ENCODE results near the gene ITPRIPL2. TPM values are rescaled to one million over a fixed set of nuclear protein-coding genes. Genes with fewer than 3 reads are reported as not detected.

Gene ITPRIPL2
- polyA plus RNA-seq, 1 donor (not counting 4 experiments of a cell fraction or from before 2014, with no cell fraction given), result 5.9 TPM

DNA sequence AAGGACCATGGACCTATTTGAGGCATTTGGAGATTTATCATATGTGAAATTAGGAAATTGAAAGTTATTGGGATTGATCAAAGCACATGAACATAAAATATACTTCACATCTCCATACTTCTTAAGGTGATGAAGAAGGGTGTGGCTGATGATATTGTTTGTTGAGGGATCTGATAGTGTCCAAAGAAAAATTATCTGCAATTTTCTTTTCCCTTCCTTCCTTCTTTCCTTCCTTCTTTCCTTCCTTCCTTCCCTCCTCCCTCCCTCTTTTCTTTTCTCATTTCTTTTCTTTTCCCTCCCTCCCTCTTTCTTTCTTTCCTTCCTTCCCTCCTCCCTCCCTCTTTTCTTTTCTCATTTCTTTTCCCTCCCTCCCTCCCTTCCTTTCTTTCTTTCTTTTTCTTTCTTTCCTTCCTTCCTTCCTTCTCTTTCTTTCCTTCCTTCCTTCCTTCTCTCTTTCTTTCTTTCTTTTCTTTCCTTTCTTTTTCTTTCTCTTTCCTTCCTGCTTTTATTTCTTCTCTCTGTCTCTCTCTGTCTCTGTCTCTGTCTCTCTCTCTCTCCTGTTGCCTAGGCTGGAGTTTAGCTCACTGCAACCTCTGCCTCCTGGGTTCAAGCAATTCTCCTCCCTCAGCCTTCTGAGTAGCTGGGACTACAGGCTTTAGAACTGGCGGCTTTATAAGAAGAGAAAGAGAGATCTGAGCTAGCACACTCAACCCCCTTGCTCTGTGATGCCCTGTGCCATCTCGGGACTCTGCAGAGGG lies 20.9 kb upstream of the ITPRIPL2 start:
- Histone ChIP-seq H3K9me1 (ENCODE audit: control insufficient read depth, extremely low read depth, insufficient read depth, low read length) (no peaks in the 10 kb centered on the region), H3K36me3 (ENCODE audit: control insufficient read depth in 2 of 2, extremely low read depth in 1 of 2, insufficient read depth in 2 of 2, low read length in 2 of 2) (no peaks in the 10 kb centered on the region), H2AFZ (ENCODE audit: control insufficient read depth, low read length) (no peak overlapping the region), H4K20me1 (ENCODE audit: control insufficient read depth, extremely low read depth, insufficient read depth, low read length) (no peaks in the 10 kb centered on the region), H3K9ac (ENCODE audit: control insufficient read depth, extremely low read depth, insufficient read depth, low read length) (no peak overlapping the region), H3K9me3 (ENCODE audit: control insufficient read depth, low read depth, low read length) (no peaks in the 10 kb centered on the region), H3K4me2 (ENCODE audit: control insufficient read depth, extremely low read depth, insufficient read depth, low read depth, low read length) (no peak overlapping the region), H3K27ac (ENCODE audit: control insufficient read depth, insufficient read depth, low read length) (no peak overlapping the region), H3K79me2 (ENCODE audit: control insufficient read depth, insufficient read depth, low read length) (no peaks in the 10 kb centered on the region), H3K27me3 (ENCODE audit: control insufficient read depth, extremely low read depth, insufficient read depth, low read length) (no peaks in the 10 kb centered on the region), H3K4me3 (ENCODE audit: control insufficient read depth in 2 of 3, extremely low read depth in 1 of 3, insufficient read depth in 2 of 3, low read depth in 1 of 3, low read length in 3 of 3) (no peak overlapping the region), H3K4me1 (ENCODE audit: control insufficient read depth, extremely low read depth, insufficient read depth, low read length) (peaks cover 10% of the 10 kb centered on the region)
- no peak for DNase-seq (ENCODE audit: low read depth, low spot score)
- dilution Hi-C loops (cut with MboI; ENCODE audit: extremely low pct_ligation_motif_present, low sequenced_read_pairs), result no loop called here
- no peak for FAIRE-seq
- no peak for TF ChIP-seq EZH2 (IDR thresholded peaks at IDR 0.05; ENCODE audit: low read length)

DNA sequence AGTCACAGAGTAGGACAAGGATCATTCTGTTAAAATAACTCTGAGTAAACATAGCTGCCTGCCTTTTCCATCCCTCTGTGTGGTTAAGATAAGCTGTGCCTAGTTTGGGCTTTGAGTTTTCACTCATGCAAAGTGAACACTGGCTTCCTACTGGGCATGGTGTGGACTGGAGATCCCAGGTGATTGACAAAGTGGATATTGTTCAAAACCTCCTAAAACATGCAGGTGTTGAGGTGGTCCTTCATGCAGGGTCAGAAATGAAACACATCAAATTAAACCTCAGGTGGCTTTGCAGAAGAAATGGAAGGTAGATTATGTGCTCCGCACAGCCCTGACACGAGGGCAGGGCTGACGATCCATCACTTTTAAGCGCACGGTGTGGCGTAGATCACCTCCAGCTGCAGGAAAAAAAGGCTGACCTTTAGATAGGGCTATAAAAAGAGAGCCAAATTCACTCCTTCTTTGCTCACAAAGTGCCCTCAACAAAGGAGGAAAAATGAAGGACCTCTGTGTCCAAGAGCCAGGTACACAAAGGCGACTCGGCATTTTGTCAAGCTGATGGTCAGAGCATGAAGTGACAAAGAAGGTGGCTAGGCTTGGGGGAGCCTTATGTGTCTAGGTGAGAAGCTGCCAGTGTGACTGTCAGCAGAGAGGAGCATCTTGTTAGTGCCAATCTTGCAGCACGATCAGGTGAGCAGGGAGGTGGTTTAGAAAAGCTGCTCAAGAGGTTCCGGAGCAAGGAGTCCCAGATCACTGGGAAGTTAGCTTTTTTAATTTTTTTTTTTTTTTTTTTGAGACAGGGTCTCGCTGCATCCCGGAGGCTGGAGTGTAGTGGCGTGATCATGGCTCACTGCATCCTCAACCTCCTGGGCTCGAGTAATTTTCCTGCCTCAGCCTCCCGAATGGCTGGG lies 19.9 kb upstream of the ITPRIPL2 start:
- no peak for FAIRE-seq
- TF ChIP-seq, protein P1, sequence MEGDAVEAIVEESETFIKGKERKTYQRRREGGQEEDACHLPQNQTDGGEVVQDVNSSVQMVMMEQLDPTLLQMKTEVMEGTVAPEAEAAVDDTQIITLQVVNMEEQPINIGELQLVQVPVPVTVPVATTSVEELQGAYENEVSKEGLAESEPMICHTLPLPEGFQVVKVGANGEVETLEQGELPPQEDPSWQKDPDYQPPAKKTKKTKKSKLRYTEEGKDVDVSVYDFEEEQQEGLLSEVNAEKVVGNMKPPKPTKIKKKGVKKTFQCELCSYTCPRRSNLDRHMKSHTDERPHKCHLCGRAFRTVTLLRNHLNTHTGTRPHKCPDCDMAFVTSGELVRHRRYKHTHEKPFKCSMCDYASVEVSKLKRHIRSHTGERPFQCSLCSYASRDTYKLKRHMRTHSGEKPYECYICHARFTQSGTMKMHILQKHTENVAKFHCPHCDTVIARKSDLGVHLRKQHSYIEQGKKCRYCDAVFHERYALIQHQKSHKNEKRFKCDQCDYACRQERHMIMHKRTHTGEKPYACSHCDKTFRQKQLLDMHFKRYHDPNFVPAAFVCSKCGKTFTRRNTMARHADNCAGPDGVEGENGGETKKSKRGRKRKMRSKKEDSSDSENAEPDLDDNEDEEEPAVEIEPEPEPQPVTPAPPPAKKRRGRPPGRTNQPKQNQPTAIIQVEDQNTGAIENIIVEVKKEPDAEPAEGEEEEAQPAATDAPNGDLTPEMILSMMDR (optimal IDR thresholded peaks at IDR 0.05 in 1 of 3, IDR thresholded peaks at IDR 0.05 in 1 of 3, conservative IDR thresholded peaks at IDR 0.05 in 1 of 3; ENCODE audit: extremely low read depth in 1 of 3, insufficient read depth in 2 of 3, low read length in 3 of 3), result no peak
- TF ChIP-seq EZH2 (IDR thresholded peaks at IDR 0.05; ENCODE audit: low read length), result no peak
- Histone ChIP-seq H3K36me3 (ENCODE audit: control insufficient read depth in 2 of 2, extremely low read depth in 1 of 2, insufficient read depth in 2 of 2, low read length in 2 of 2) (no peaks in the 10 kb centered on the region), H3K9me1 (ENCODE audit: control insufficient read depth, extremely low read depth, insufficient read depth, low read length) (no peaks in the 10 kb centered on the region), H3K4me2 (ENCODE audit: control insufficient read depth, extremely low read depth, insufficient read depth, low read depth, low read length) (no peak overlapping the region), H3K4me1 (ENCODE audit: control insufficient read depth, extremely low read depth, insufficient read depth, low read length) (peaks cover 10% of the 10 kb centered on the region), H3K9ac (ENCODE audit: control insufficient read depth, extremely low read depth, insufficient read depth, low read length) (no peak overlapping the region), H2AFZ (ENCODE audit: control insufficient read depth, low read length) (no peak overlapping the region), H3K9me3 (ENCODE audit: control insufficient read depth, low read depth, low read length) (no peaks in the 10 kb centered on the region), H4K20me1 (ENCODE audit: control insufficient read depth, extremely low read depth, insufficient read depth, low read length) (no peaks in the 10 kb centered on the region), H3K79me2 (ENCODE audit: control insufficient read depth, insufficient read depth, low read length) (no peaks in the 10 kb centered on the region), H3K27ac (ENCODE audit: control insufficient read depth, insufficient read depth, low read length) (no peak overlapping the region), H3K27me3 (ENCODE audit: control insufficient read depth, extremely low read depth, insufficient read depth, low read length) (no peaks in the 10 kb centered on the region), H3K4me3 (ENCODE audit: control insufficient read depth in 2 of 3, extremely low read depth in 1 of 3, insufficient read depth in 2 of 3, low read depth in 1 of 3, low read length in 3 of 3) (no peak overlapping the region)
- dilution Hi-C loops (cut with MboI; ENCODE audit: extremely low pct_ligation_motif_present, low sequenced_read_pairs), result no loop called here
- no peak for DNase-seq (ENCODE audit: low read depth, low spot score)
